HCT116 (cell line): ENCODE results near the gene SHOC2. TPM values are rescaled to one million over a fixed set of nuclear protein-coding genes. Genes with fewer than 3 reads are reported as not detected.

Source experiments
- ATAC-seq: fragments of 200-7000 bp; cut with Tn5 transposase; 2 replicates; pipeline ENCODE4 v1.9.1; 2020; ENCODE audit warnings: mild to moderate bottlenecking, moderate library complexity
- BruUV-seq: library from RNA; stranded (reverse); fragments of 400-500 nt; replicated peaks from 2 replicates; lab custom pipeline; 2021; lab: Mats Ljungman, UMichigan
- CTCF ChIA-PET: fragments of 300-600 bp; sonication (Branson Sonifier 250); formaldehyde crosslinking; loops from one replicate; lab custom pipeline; 2021; ENCODE audit warnings: antibody characterized with exemption; lab: Charles Lee
- POLR2A ChIA-PET: fragments of 300-600, 350-600 bp; sonication (Branson Sonifier 250); formaldehyde crosslinking; loops from one replicate; lab custom pipeline; 2021; ENCODE audit warnings: antibody characterized with exemption; lab: Charles Lee
- RAD21 ChIA-PET, 2 experiments: fragments of 300-600 bp; sonication (Branson Sonifier 250); formaldehyde crosslinking; loops; one replicate each; lab custom pipeline; 2023; ENCODE audit warnings: low total read pairs in 2 of 2; ENCODE audit not compliant: uncharacterized antibody in 2 of 2, unreplicated experiment in 2 of 2, low non-redundant PET in 1 of 2; lab: Charles Lee
- DNase-seq: peaks from one replicate; pipeline ENCODE4 v3.0.0-alpha.2; 2010; ENCODE audit warnings: low read depth, low spot score
- H2AFZ ChIP-seq: fragments of 200-600 bp; shearing (Covaris generic), sonication (generic); 2 replicates; pipeline ENCODE4 v1.6.1; 2017; ENCODE audit warnings: low read depth, mixed run types, mixed read lengths, antibody characterized with exemption, low read length; ENCODE audit not compliant: poor library complexity, severe bottlenecking
- H3K27ac ChIP-seq: 2 replicates; pipeline ENCODE4 v1.5.1; 2012; ENCODE audit warnings: low read depth, low read length
- H3K27me3 ChIP-seq: fragments of 200-600 bp; sonication (generic); 2 replicates; pipeline ENCODE4 v1.6.1; 2016; ENCODE audit warnings: mixed run types, low read length, mixed read lengths; ENCODE audit not compliant: insufficient read depth
- H3K36me3 ChIP-seq, 2 experiments: fragments of 200-500 bp in 1 of 2; fragments of 200-600 bp in 1 of 2; sonication (Bioruptor generic) in 1 of 2; sonication (generic) in 1 of 2; 2 replicates each; pipeline versions ENCODE4 v1.5.1 to v1.6.1; 2014 to 2016; ENCODE audit warnings: low read length in 2 of 2, inconsistent platforms in 1 of 2, mixed read lengths in 1 of 2, mixed run types in 1 of 2; ENCODE audit not compliant: insufficient read depth in 2 of 2, control insufficient read depth in 1 of 2
- H3K4me1 ChIP-seq, 2 experiments: fragments of 200-600 bp in 1 of 2; sonication (generic) in 1 of 2; 2 replicates each; pipeline versions ENCODE4 v1.5.1 to v1.6.1; 2012 to 2017; ENCODE audit warnings: low read length in 2 of 2, inconsistent platforms in 1 of 2, mild to moderate bottlenecking in 1 of 2, mixed read lengths in 1 of 2, mixed run types in 1 of 2, moderate library complexity in 1 of 2; ENCODE audit not compliant: insufficient read depth in 2 of 2, control insufficient read depth in 1 of 2
- H3K4me2 ChIP-seq: fragments of 200-600 bp; sonication (generic); 2 replicates; pipeline ENCODE4 v1.6.1; 2017; ENCODE audit warnings: mixed run types, low read length, mixed read lengths
- H3K4me3 ChIP-seq, 2 experiments: fragments of 200-600 bp in 1 of 2; sonication (generic) in 1 of 2; replicated peaks in 1 of 2; 2 replicates each; pipeline ENCODE4 v1.5.1; 2011 to 2016; ENCODE audit warnings: low read length in 2 of 2, control low read depth in 1 of 2, low read depth in 1 of 2, mild to moderate bottlenecking in 1 of 2, mixed read lengths in 1 of 2, mixed run types in 1 of 2
- H3K79me2 ChIP-seq: fragments of 200-600 bp; sonication (generic); 2 replicates; pipeline ENCODE4 v1.6.1; 2017; ENCODE audit warnings: mild to moderate bottlenecking, mixed run types, low read length, moderate library complexity, mixed read lengths; ENCODE audit not compliant: insufficient read depth
- H3K9ac ChIP-seq: fragments of 200-600 bp; sonication (generic); 2 replicates; pipeline ENCODE4 v1.6.1; 2016; ENCODE audit warnings: low read length, mixed read lengths
- H3K9me2 ChIP-seq: fragments of 200-600 bp; sonication (generic), shearing (Covaris generic); 2 replicates; pipeline ENCODE4 v1.6.1; 2017; ENCODE audit warnings: mixed run types, mild to moderate bottlenecking, moderate library complexity; ENCODE audit not compliant: insufficient read depth
- H3K9me3 ChIP-seq, 2 experiments: fragments of 200-500 bp in 1 of 2; fragments of 200-600 bp in 1 of 2; sonication (Bioruptor generic) in 1 of 2; sonication (generic) in 1 of 2; 2 replicates each; pipeline ENCODE4 v1.6.1; 2014 to 2017; ENCODE audit warnings: low read length in 2 of 2, mixed read lengths in 2 of 2, inconsistent platforms in 1 of 2, low read depth in 1 of 2, mild to moderate bottlenecking in 1 of 2, mixed run types in 1 of 2, moderate library complexity in 1 of 2; ENCODE audit not compliant: control insufficient read depth in 1 of 2, insufficient read depth in 1 of 2
- H4K20me1 ChIP-seq: fragments of 200-600 bp; sonication (generic), shearing (Covaris generic); 2 replicates; pipeline ENCODE4 v1.6.1; 2017; ENCODE audit warnings: mixed run types, mild to moderate bottlenecking, moderate library complexity; ENCODE audit not compliant: insufficient read depth
- ATF3 ChIP-seq: IDR thresholded peaks from 2 replicates; pipeline ENCODE4 v1.6.1; 2012
- EGR1 ChIP-seq: IDR thresholded peaks from 2 replicates; pipeline ENCODE4 v1.6.1; 2012; ENCODE audit warnings: low read depth
- ELF1 ChIP-seq: IDR thresholded peaks from 2 replicates; pipeline ENCODE4 v1.6.1; 2012; ENCODE audit warnings: low read depth, borderline replicate concordance
- EZH2phosphoT487 ChIP-seq: fragments of 200-600 bp; IDR thresholded peaks from 2 replicates; pipeline ENCODE4 v1.6.1; 2018; ENCODE audit warnings: antibody characterized with exemption, borderline replicate concordance
- FOSL1 ChIP-seq: IDR thresholded peaks from 2 replicates; pipeline ENCODE4 v1.6.1; 2012; ENCODE audit warnings: low read depth
- JUND ChIP-seq: IDR thresholded peaks from 2 replicates; pipeline ENCODE4 v1.6.1; 2012
- RAD21 ChIP-seq: IDR thresholded peaks from 2 replicates; pipeline ENCODE4 v1.6.1; 2012; ENCODE audit warnings: low read depth, mild to moderate bottlenecking
- SP1 ChIP-seq: IDR thresholded peaks from 2 replicates; pipeline ENCODE4 v1.6.1; 2012; ENCODE audit warnings: low read depth
- YY1 ChIP-seq: IDR thresholded peaks from 2 replicates; pipeline ENCODE4 v1.6.1; 2011; ENCODE audit warnings: low read length, low read depth, moderate library complexity, mild to moderate bottlenecking; ENCODE audit not compliant: insufficient replicate concordance; ENCODE audit errors: extremely low read depth
- ZBTB33 ChIP-seq: IDR thresholded peaks from 2 replicates; pipeline ENCODE4 v1.6.1; 2011; ENCODE audit warnings: mild to moderate bottlenecking, low read length, moderate library complexity; ENCODE audit not compliant: insufficient replicate concordance; ENCODE audit errors: extremely low read depth
- ZFX ChIP-seq: fragments of 450-650 bp; IDR thresholded peaks from 2 replicates; pipeline ENCODE4 v1.6.1; 2017
- ZNF274 ChIP-seq: fragments of 200-500 bp; sonication (Bioruptor generic); IDR thresholded peaks from 2 replicates; pipeline ENCODE4 v1.6.1; 2014; ENCODE audit warnings: mild to moderate bottlenecking, low read depth, low read length, inconsistent platforms
- intact Hi-C: fragments of 100-400 bp; cut with micrococcal nuclease; formaldehyde crosslinking; loops from 2 replicates; pipeline ENCODE4 v1.10.0; 2022
- total RNA-seq: library from RNA; stranded (reverse); gene quantifications from one replicate; pipeline ENCODE4 v1.2.1, GENCODE V29; 2021; ENCODE audit not compliant: unreplicated experiment

SHOC2 gene
- total RNA-seq, 1 experiment from 2014 or later, result 39.5 TPM

- Histone ChIP-seq H3K27me3 (no peaks in the 10 kb centered on the region), H3K9me3 (no peaks in the 10 kb centered on the region), H3K9ac (no peak overlapping the region), H3K4me1 (peaks cover 4 to 24% of the 10 kb centered on the region in 2 experiments; a peak in 3 of 4 replicates), H3K27ac (no peak overlapping the region), H3K36me3 (no peaks in the 10 kb centered on the region), H3K4me2 (peak overlapping the region; percentile 89; the same call in 1 of the 2 replicates), H3K79me2 (peaks cover 21% of the 10 kb centered on the region), H3K4me3 (no peak overlapping the region), H3K9me2 (no peaks in the 10 kb centered on the region), H2AFZ (no peak overlapping the region), H4K20me1 (no peaks in the 10 kb centered on the region)
- RAD21 ChIA-PET, result no interaction called here
- no TSS peak for BruUV-seq
- TF ChIP-seq ZNF274, result no peak
- no peak for TF ChIP-seq ATF3
- no peak for TF ChIP-seq RAD21
- no peak for TF ChIP-seq ZBTB33
- no peak for TF ChIP-seq ZFX
- no peak for TF ChIP-seq EGR1
- no peak for TF ChIP-seq ELF1
- no peak for TF ChIP-seq FOSL1
- no peak for TF ChIP-seq JUND
- no peak for TF ChIP-seq YY1
- TF ChIP-seq SP1, result no peak
- TF ChIP-seq EZH2phosphoT487, result no peak
- CTCF ChIA-PET, result no interaction called here
- intact Hi-C loops, result no loop called here
- no peak for DNase-seq
- ATAC-seq, result no peak
- POLR2A ChIA-PET, result interaction anchor here (3.0 kb wide), 1 partner anchor 14 kb away, joined by 35 read pairs; no protein-coding TSS in a partner anchor
Measured at GRCh38 chr10:110916554-110917346, 2.7 kb upstream of the SHOC2 start.
